ENCODE data around the gene IGF2.
A peak's percentile ranks its signal among the peaks of the same experiment; 100 is the strongest.

IGF2 gene

GRCh38 chr11:2169626-2170570, 30.7 kb upstream of the IGF2 start:
- no peak overlapping the region for H3K4me3 ChIP-seq (replicated peaks; ENCODE audit: low read depth, low read length)
- DNase-seq (ENCODE audit: low read depth) = no peak
- TF ChIP-seq, protein P1, sequence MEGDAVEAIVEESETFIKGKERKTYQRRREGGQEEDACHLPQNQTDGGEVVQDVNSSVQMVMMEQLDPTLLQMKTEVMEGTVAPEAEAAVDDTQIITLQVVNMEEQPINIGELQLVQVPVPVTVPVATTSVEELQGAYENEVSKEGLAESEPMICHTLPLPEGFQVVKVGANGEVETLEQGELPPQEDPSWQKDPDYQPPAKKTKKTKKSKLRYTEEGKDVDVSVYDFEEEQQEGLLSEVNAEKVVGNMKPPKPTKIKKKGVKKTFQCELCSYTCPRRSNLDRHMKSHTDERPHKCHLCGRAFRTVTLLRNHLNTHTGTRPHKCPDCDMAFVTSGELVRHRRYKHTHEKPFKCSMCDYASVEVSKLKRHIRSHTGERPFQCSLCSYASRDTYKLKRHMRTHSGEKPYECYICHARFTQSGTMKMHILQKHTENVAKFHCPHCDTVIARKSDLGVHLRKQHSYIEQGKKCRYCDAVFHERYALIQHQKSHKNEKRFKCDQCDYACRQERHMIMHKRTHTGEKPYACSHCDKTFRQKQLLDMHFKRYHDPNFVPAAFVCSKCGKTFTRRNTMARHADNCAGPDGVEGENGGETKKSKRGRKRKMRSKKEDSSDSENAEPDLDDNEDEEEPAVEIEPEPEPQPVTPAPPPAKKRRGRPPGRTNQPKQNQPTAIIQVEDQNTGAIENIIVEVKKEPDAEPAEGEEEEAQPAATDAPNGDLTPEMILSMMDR (IDR thresholded peaks at IDR 0.05; ENCODE audit: low read length, missing control alignments) = no peak

GRCh38 chr11:2169005-2169378, 29.8 kb upstream of the IGF2 start:
- no peak for DNase-seq (ENCODE audit: low read depth)
- H3K4me3 ChIP-seq (replicated peaks; ENCODE audit: low read depth, low read length) = no peak overlapping the region
- TF ChIP-seq, protein P1 (IDR thresholded peaks at IDR 0.05; ENCODE audit: low read length, missing control alignments) = no peak

GRCh38 chr11:2168286-2169004, 29.3 kb upstream of the IGF2 start:
- no peak overlapping the region for H3K4me3 ChIP-seq (replicated peaks; ENCODE audit: low read depth, low read length)
- TF ChIP-seq, protein P1 (IDR thresholded peaks at IDR 0.05; ENCODE audit: low read length, missing control alignments) = no peak

GRCh38 chr11:2167141-2168045, 28.2 kb upstream of the IGF2 start:
- H3K4me3 ChIP-seq (replicated peaks; ENCODE audit: low read depth, low read length) = no peak overlapping the region
- no peak for DNase-seq (ENCODE audit: low read depth)
- TF ChIP-seq, protein P1 (IDR thresholded peaks at IDR 0.05; ENCODE audit: low read length, missing control alignments) = no peak

More at GRCh38 chr11:2168286-2169004, 29.3 kb upstream of the IGF2 start:
- no peak for DNase-seq (ENCODE audit: low read depth)

- H3K4me3 ChIP-seq (replicated peaks; ENCODE audit: low read depth, low read length) = no peak overlapping the region
- TF ChIP-seq, protein P1 (IDR thresholded peaks at IDR 0.05; ENCODE audit: low read length, missing control alignments) = peak; percentile 24
- DNase-seq (ENCODE audit: low read depth) = no peak
These were observed 27.1 kb upstream of the IGF2 start for GRCh38 chr11:2166091-2166851.

- no peak for DNase-seq (ENCODE audit: low read depth)
- TF ChIP-seq, protein P1 (IDR thresholded peaks at IDR 0.05; ENCODE audit: low read length, missing control alignments) = no peak
- no peak overlapping the region for H3K4me3 ChIP-seq (replicated peaks; ENCODE audit: low read depth, low read length)
These were observed 26.4 kb upstream of the IGF2 start for GRCh38 chr11:2165571-2165970.
